GM10248 (cell line): ENCODE measurements around the gene ANKH.

Source experiments
- CTCF ChIA-PET: fragments of 300-600 bp; sonication (Branson Sonifier 250); formaldehyde crosslinking; extraction: SDS; loops from one replicate; lab custom pipeline; 2021; ENCODE audit warnings: antibody characterized with exemption; lab: Yijun Ruan, JAX
- POLR2A ChIA-PET: fragments of 350-650 bp; sonication (Branson Sonifier 250); formaldehyde crosslinking; extraction: SDS; loops from one replicate; lab custom pipeline; 2020; ENCODE audit warnings: antibody characterized with exemption; lab: Yijun Ruan, JAX
- DNase-seq: peaks from one replicate; pipeline ENCODE4 v3.0.0; 2012; ENCODE audit errors: extremely low spot score
- CTCF ChIP-seq: IDR thresholded peaks from 2 replicates; pipeline ENCODE4 v1.5.1; 2012; ENCODE audit warnings: mild to moderate bottlenecking, low read depth; ENCODE audit errors: extremely low read depth, missing control alignments, control extremely low read depth

ANKH gene

GRCh38 chr5:14667290-14667689 is 204.3 kb downstream of the ANKH start:
- no peak for TF ChIP-seq CTCF
- POLR2A ChIA-PET: interaction anchor here (1.1 kb wide), 1 partner anchor 13 kb away, joined by 3 read pairs; no protein-coding TSS in a partner anchor
- no peak for DNase-seq
- CTCF ChIA-PET: interaction anchor here (0.7 to 4.8 kb wide), 6 partner anchors 10 to 315 kb away, joined by 3 to 27 read pairs (median 4); no protein-coding TSS in a partner anchor

- no peak for TF ChIP-seq CTCF
- ChIA-PET CTCF (interaction anchor here (0.7 to 4.8 kb wide), 4 partner anchors 11 to 18 kb away, joined by 3 to 27 read pairs (median 10); no protein-coding TSS in a partner anchor), POLR2A (interaction anchor here (1.1 to 1.2 kb wide), 2 partner anchors 9 to 12 kb away, joined by 3 read pairs; no protein-coding TSS in a partner anchor)
- no peak for DNase-seq
These were observed 205.2 kb downstream of the ANKH start for GRCh38 chr5:14666357-14666756.

GRCh38 chr5:14665949-14666348 is 205.6 kb downstream of the ANKH start:
- peak; percentile 53 for DNase-seq
- TF ChIP-seq CTCF: no peak
- CTCF ChIA-PET: interaction anchor here (0.7 to 4.8 kb wide), 3 partner anchors 12 to 19 kb away, joined by 3 to 27 read pairs (median 17); no protein-coding TSS in a partner anchor
- POLR2A ChIA-PET: interaction anchor here (1.2 kb wide), 1 partner anchor 10 kb away, joined by 3 read pairs; no protein-coding TSS in a partner anchor

- DNase-seq: no peak
- ChIA-PET POLR2A (interaction anchor here (1.2 kb wide), 1 partner anchor 10 kb away, joined by 3 read pairs; no protein-coding TSS in a partner anchor), CTCF (interaction anchor here (3.8 to 4.8 kb wide), 2 partner anchors 12 to 16 kb away, joined by 17 to 27 read pairs; no protein-coding TSS in a partner anchor)
- TF ChIP-seq CTCF: peak; percentile 37
These were observed 206.3 kb downstream of the ANKH start for GRCh38 chr5:14665101-14665822.

GRCh38 chr5:14664270-14665100 is 207.1 kb downstream of the ANKH start, which contains the start of gene OTULIN:
Gene OTULIN, plus strand, starts transcription at chr5:14664718. Its CDS starts 108 bp downstream, at chr5:14664826.
- ChIA-PET POLR2A (interaction anchor here (0.6 kb wide), 1 partner anchor 10 kb away, joined by 3 read pairs; no protein-coding TSS in a partner anchor), CTCF (interaction anchor here (10.8 kb wide), 1 partner anchor 17 kb away, joined by 80 read pairs; no protein-coding TSS in a partner anchor)
- peak; percentile 97 for DNase-seq
- no peak for TF ChIP-seq CTCF

GRCh38 chr5:14663734-14664269 is 207.8 kb downstream of the ANKH start:
- DNase-seq: peak; percentile 47
- no peak for TF ChIP-seq CTCF
- POLR2A ChIA-PET: no interaction called here
- CTCF ChIA-PET: interaction anchor here (1.5 to 10.8 kb wide), 2 partner anchors 9 to 17 kb away, joined by 5 to 80 read pairs; no protein-coding TSS in a partner anchor
